Measurements from ENCODE around the gene KCNC1. TPM values are rescaled to one million over a fixed set of nuclear protein-coding genes. Genes with fewer than 3 reads are reported as not detected.

KCNC1 gene
- total RNA-seq, 5 donors from 2014 or later (not counting 1 experiment from before 2014, with no cell fraction given) = not detected

GRCh38 chr11:17805873-17806272 lies 71.3 kb downstream of the KCNC1 start:
- DNase-seq = no peak
- Mint-ChIP-seq H3K27me3 (no peaks in the 10 kb centered on the region), H3K36me3 (peaks cover 40% of the 10 kb centered on the region), H3K4me1 (no peaks in the 10 kb centered on the region), H3K4me3 (no peak overlapping the region), H3K9me3 (peaks cover 0 to 9% (median 0%) of the 10 kb centered on the region in 3 donors), H3K27ac (no peak overlapping the region)
- H3K9me3 ChIP-seq = no peaks in the 10 kb centered on the region
- CTCF ChIA-PET = no interaction called here
- ATAC-seq (replicated peaks in 1 of 4) = no peak
- H3K36me3 ChIP-seq (ENCODE audit: control insufficient read depth in 2 of 2, extremely low read depth in 1 of 2, insufficient read depth in 1 of 2, low read length in 1 of 2) = no peaks in the 10 kb centered on the region
- POLR2A ChIA-PET = no interaction called here
- H3K4me1 ChIP-seq (ENCODE audit: control insufficient read depth in 1 of 2, extremely low read depth in 1 of 2, insufficient read depth in 2 of 2, low read length in 2 of 2) = no peaks in the 10 kb centered on the region
- no CpG with 5 or more reads among the region's 1 CpG for WGBS (ENCODE audit: insufficient coverage)
- H3K4me3 ChIP-seq (ENCODE audit: control insufficient read depth in 1 of 2, extremely low read depth in 1 of 2, low read length in 1 of 2) = no peak overlapping the region
- no peaks in the 10 kb centered on the region for H3K27me3 ChIP-seq (replicated peaks in 1 of 2; ENCODE audit: control insufficient read depth in 2 of 2, extremely low read depth in 1 of 2, insufficient read depth in 2 of 2, low read length in 1 of 2)
- H3K27ac ChIP-seq (ENCODE audit: low read length) = no peak overlapping the region

- WGBS (ENCODE audit: insufficient coverage) = 90% methylated on average over 3 of the region's 4 CpGs
- peaks cover 43% of the 10 kb centered on the region for H3K36me3 Mint-ChIP-seq
- CTCF ChIA-PET = no interaction called here
Measured at GRCh38 chr11:17807034-17807433, 72.5 kb downstream of the KCNC1 start.

GRCh38 chr11:17810041-17810440 lies 75.5 kb downstream of the KCNC1 start:
- no peak overlapping the region for H3K27ac Mint-ChIP-seq
- Histone ChIP-seq H3K4me3 (ENCODE audit: control insufficient read depth in 1 of 2, extremely low read depth in 1 of 2, low read length in 1 of 2) (no peak overlapping the region), H3K27me3 (replicated peaks in 1 of 2; ENCODE audit: control insufficient read depth in 2 of 2, extremely low read depth in 1 of 2, insufficient read depth in 2 of 2, low read length in 1 of 2) (no peaks in the 10 kb centered on the region), H3K27ac (ENCODE audit: low read length) (no peak overlapping the region), H3K9me3 (no peaks in the 10 kb centered on the region), H3K4me1 (ENCODE audit: control insufficient read depth in 1 of 2, extremely low read depth in 1 of 2, insufficient read depth in 2 of 2, low read length in 2 of 2) (no peaks in the 10 kb centered on the region), H3K36me3 (ENCODE audit: control insufficient read depth in 2 of 2, extremely low read depth in 1 of 2, insufficient read depth in 1 of 2, low read length in 1 of 2) (no peaks in the 10 kb centered on the region)
- ChIA-PET POLR2A (no interaction called here), CTCF (no interaction called here)
- DNase-seq (no peak), ATAC-seq (replicated peaks in 1 of 4) (no peak)
- H3K36me3 Mint-ChIP-seq = peaks cover 55% of the 10 kb centered on the region
- WGBS (ENCODE audit: insufficient coverage) = no CpG with 5 or more reads among the region's 1 CpG
- H3K4me3 Mint-ChIP-seq = no peak overlapping the region
- no peaks in the 10 kb centered on the region for H3K4me1 Mint-ChIP-seq
- H3K27me3 Mint-ChIP-seq = no peaks in the 10 kb centered on the region
- peaks cover 0 to 9% (median 0%) of the 10 kb centered on the region in 3 donors for H3K9me3 Mint-ChIP-seq

More at GRCh38 chr11:17807034-17807433, 72.5 kb downstream of the KCNC1 start:
- Histone ChIP-seq H3K9me3 (no peaks in the 10 kb centered on the region), H3K36me3 (ENCODE audit: control insufficient read depth in 2 of 2, extremely low read depth in 1 of 2, insufficient read depth in 1 of 2, low read length in 1 of 2) (no peaks in the 10 kb centered on the region), H3K4me3 (ENCODE audit: control insufficient read depth in 1 of 2, extremely low read depth in 1 of 2, low read length in 1 of 2) (no peak overlapping the region), H3K27ac (ENCODE audit: low read length) (no peak overlapping the region), H3K4me1 (ENCODE audit: control insufficient read depth in 1 of 2, extremely low read depth in 1 of 2, insufficient read depth in 2 of 2, low read length in 2 of 2) (no peaks in the 10 kb centered on the region), H3K27me3 (replicated peaks in 1 of 2; ENCODE audit: control insufficient read depth in 2 of 2, extremely low read depth in 1 of 2, insufficient read depth in 2 of 2, low read length in 1 of 2) (no peaks in the 10 kb centered on the region)
- POLR2A ChIA-PET = no interaction called here
- Mint-ChIP-seq H3K4me3 (no peak overlapping the region), H3K27me3 (no peaks in the 10 kb centered on the region), H3K4me1 (no peaks in the 10 kb centered on the region), H3K27ac (no peak overlapping the region), H3K9me3 (peaks cover 0 to 9% (median 0%) of the 10 kb centered on the region in 3 donors)
- DNase-seq (no peak), ATAC-seq (replicated peaks in 1 of 4) (no peak)

- no peaks in the 10 kb centered on the region for H3K36me3 ChIP-seq (ENCODE audit: control insufficient read depth in 2 of 2, extremely low read depth in 1 of 2, insufficient read depth in 1 of 2, low read length in 1 of 2)
- H3K4me3 Mint-ChIP-seq = no peak overlapping the region
- H3K4me1 ChIP-seq (ENCODE audit: control insufficient read depth in 1 of 2, extremely low read depth in 1 of 2, insufficient read depth in 2 of 2, low read length in 2 of 2) = no peaks in the 10 kb centered on the region
- no peak overlapping the region for H3K27ac ChIP-seq (ENCODE audit: low read length)
- no peak overlapping the region for H3K4me3 ChIP-seq (ENCODE audit: control insufficient read depth in 1 of 2, extremely low read depth in 1 of 2, low read length in 1 of 2)
- ChIA-PET POLR2A (no interaction called here), CTCF (no interaction called here)
- H3K27ac Mint-ChIP-seq = no peak overlapping the region
- no peaks in the 10 kb centered on the region for H3K9me3 ChIP-seq
- no peaks in the 10 kb centered on the region for H3K27me3 ChIP-seq (replicated peaks in 1 of 2; ENCODE audit: control insufficient read depth in 2 of 2, extremely low read depth in 1 of 2, insufficient read depth in 2 of 2, low read length in 1 of 2)
- H3K27me3 Mint-ChIP-seq = no peaks in the 10 kb centered on the region
- peaks cover 0 to 9% (median 0%) of the 10 kb centered on the region in 3 donors for H3K9me3 Mint-ChIP-seq
- H3K36me3 Mint-ChIP-seq = peaks cover 53% of the 10 kb centered on the region
- WGBS (ENCODE audit: insufficient coverage) = 100% methylated on average over 2 of the region's 3 CpGs
- DNase-seq (no peak), ATAC-seq (replicated peaks in 1 of 4) (no peak)
- no peaks in the 10 kb centered on the region for H3K4me1 Mint-ChIP-seq
Measured at GRCh38 chr11:17810746-17811145, 76.2 kb downstream of the KCNC1 start.

GRCh38 chr11:17811352-17811751 lies 76.8 kb downstream of the KCNC1 start:
- no peak overlapping the region for H3K27ac ChIP-seq (ENCODE audit: low read length)
- H3K36me3 ChIP-seq (ENCODE audit: control insufficient read depth in 2 of 2, extremely low read depth in 1 of 2, insufficient read depth in 1 of 2, low read length in 1 of 2) = no peaks in the 10 kb centered on the region
- H3K27me3 Mint-ChIP-seq = no peaks in the 10 kb centered on the region
- no peak overlapping the region for H3K27ac Mint-ChIP-seq
- peaks cover 0 to 9% (median 0%) of the 10 kb centered on the region in 3 donors for H3K9me3 Mint-ChIP-seq
- POLR2A ChIA-PET = no interaction called here
- no peaks in the 10 kb centered on the region for H3K4me1 Mint-ChIP-seq
- CTCF ChIA-PET = no interaction called here
- H3K36me3 Mint-ChIP-seq = peaks cover 47% of the 10 kb centered on the region
- no peaks in the 10 kb centered on the region for H3K4me1 ChIP-seq (ENCODE audit: control insufficient read depth in 1 of 2, extremely low read depth in 1 of 2, insufficient read depth in 2 of 2, low read length in 2 of 2)
- no peak overlapping the region for H3K4me3 ChIP-seq (ENCODE audit: control insufficient read depth in 1 of 2, extremely low read depth in 1 of 2, low read length in 1 of 2)
- DNase-seq = no peak
- 100% methylated on average over 3 of the region's 7 CpGs for WGBS (ENCODE audit: insufficient coverage)
- no peaks in the 10 kb centered on the region for H3K9me3 ChIP-seq
- no peak overlapping the region for H3K4me3 Mint-ChIP-seq
- no peaks in the 10 kb centered on the region for H3K27me3 ChIP-seq (replicated peaks in 1 of 2; ENCODE audit: control insufficient read depth in 2 of 2, extremely low read depth in 1 of 2, insufficient read depth in 2 of 2, low read length in 1 of 2)
- no peak for ATAC-seq (replicated peaks in 1 of 4)

GRCh38 chr11:17812091-17812864 lies 77.7 kb downstream of the KCNC1 start:
- Mint-ChIP-seq H3K4me1 (no peaks in the 10 kb centered on the region), H3K4me3 (no peak overlapping the region), H3K36me3 (peaks cover 37% of the 10 kb centered on the region), H3K27ac (no peak overlapping the region), H3K9me3 (peaks cover 0 to 9% (median 0%) of the 10 kb centered on the region in 3 donors), H3K27me3 (no peaks in the 10 kb centered on the region)
- DNase-seq (no peak), ATAC-seq (replicated peaks in 1 of 4) (no peak)
- Histone ChIP-seq H3K27ac (ENCODE audit: low read length) (no peak overlapping the region), H3K4me1 (ENCODE audit: control insufficient read depth in 1 of 2, extremely low read depth in 1 of 2, insufficient read depth in 2 of 2, low read length in 2 of 2) (no peaks in the 10 kb centered on the region), H3K27me3 (replicated peaks in 1 of 2; ENCODE audit: control insufficient read depth in 2 of 2, extremely low read depth in 1 of 2, insufficient read depth in 2 of 2, low read length in 1 of 2) (no peaks in the 10 kb centered on the region), H3K9me3 (no peaks in the 10 kb centered on the region), H3K36me3 (ENCODE audit: control insufficient read depth in 2 of 2, extremely low read depth in 1 of 2, insufficient read depth in 1 of 2, low read length in 1 of 2) (no peaks in the 10 kb centered on the region), H3K4me3 (ENCODE audit: control insufficient read depth in 1 of 2, extremely low read depth in 1 of 2, low read length in 1 of 2) (no peak overlapping the region)
- WGBS (ENCODE audit: insufficient coverage) = no CpG with 5 or more reads among the region's 2 CpGs
- POLR2A ChIA-PET = no interaction called here
- CTCF ChIA-PET = no interaction called here

- H3K36me3 Mint-ChIP-seq = peaks cover 37% of the 10 kb centered on the region
- no peak overlapping the region for H3K27ac ChIP-seq (ENCODE audit: low read length)
- POLR2A ChIA-PET = no interaction called here
- H3K27me3 Mint-ChIP-seq = no peaks in the 10 kb centered on the region
- no peak overlapping the region for H3K4me3 ChIP-seq (ENCODE audit: control insufficient read depth in 1 of 2, extremely low read depth in 1 of 2, low read length in 1 of 2)
- H3K4me1 ChIP-seq (ENCODE audit: control insufficient read depth in 1 of 2, extremely low read depth in 1 of 2, insufficient read depth in 2 of 2, low read length in 2 of 2) = no peaks in the 10 kb centered on the region
- ATAC-seq (replicated peaks in 1 of 4) = no peak
- H3K36me3 ChIP-seq (ENCODE audit: control insufficient read depth in 2 of 2, extremely low read depth in 1 of 2, insufficient read depth in 1 of 2, low read length in 1 of 2) = no peaks in the 10 kb centered on the region
- CTCF ChIA-PET = no interaction called here
- no peak overlapping the region for H3K27ac Mint-ChIP-seq
- peaks cover 0 to 9% (median 0%) of the 10 kb centered on the region in 3 donors for H3K9me3 Mint-ChIP-seq
- no peaks in the 10 kb centered on the region for H3K9me3 ChIP-seq
- H3K4me3 Mint-ChIP-seq = no peak overlapping the region
- DNase-seq = no peak
- H3K27me3 ChIP-seq (replicated peaks in 1 of 2; ENCODE audit: control insufficient read depth in 2 of 2, extremely low read depth in 1 of 2, insufficient read depth in 2 of 2, low read length in 1 of 2) = no peaks in the 10 kb centered on the region
- WGBS (ENCODE audit: insufficient coverage) = 90% methylated on average over 4 of the region's 4 CpGs
- no peaks in the 10 kb centered on the region for H3K4me1 Mint-ChIP-seq
Measured at GRCh38 chr11:17812865-17813187, 78.2 kb downstream of the KCNC1 start.

All from T-cell (primary cell).